Vagina (tissue), 2 donors: Measurements from ENCODE around the gene TARS1.

Experiments used
- POLR2A ChIP-seq, 2 donors: fragments of 450-650 bp; IDR thresholded peaks; one replicate each; pipeline ENCODE4 v1.6.1; 2017; ENCODE audit warnings: antibody characterized with exemption in 2 of 2, mild to moderate bottlenecking in 2 of 2, moderate library complexity in 2 of 2
- TF ChIP-seq, protein P1 (sequence below), 3 experiments: fragments of 450-650 bp in 2 of 3; fragments of 200-600 bp in 1 of 3; sonication (generic) in 1 of 3; IDR thresholded peaks; one replicate each; pipeline ENCODE4 v1.5.1; 2017 to 2019; ENCODE audit warnings: antibody characterized with exemption in 3 of 3, mild to moderate bottlenecking in 2 of 3, moderate library complexity in 2 of 3

DNA sequence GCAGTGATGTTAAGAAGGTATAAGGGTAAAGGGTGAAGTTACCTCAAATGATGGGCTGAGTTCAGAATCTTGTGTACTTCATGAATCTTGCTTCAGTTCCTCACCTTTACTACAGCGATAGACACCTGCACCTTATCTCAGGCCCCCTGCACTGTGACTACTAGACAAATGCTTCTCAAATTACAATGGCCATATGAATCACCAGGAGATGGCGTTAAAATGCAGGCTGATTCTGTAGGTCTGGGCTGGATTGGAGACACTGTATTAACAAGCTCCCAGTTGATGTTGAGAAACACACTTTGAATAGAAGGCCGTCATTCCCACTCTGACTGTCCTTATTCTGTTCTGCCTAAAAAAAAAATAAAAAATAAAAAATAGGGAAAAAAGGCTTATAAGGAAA is 29.8 kb downstream of the TARS1 start:
- TF ChIP-seq, protein P1, sequence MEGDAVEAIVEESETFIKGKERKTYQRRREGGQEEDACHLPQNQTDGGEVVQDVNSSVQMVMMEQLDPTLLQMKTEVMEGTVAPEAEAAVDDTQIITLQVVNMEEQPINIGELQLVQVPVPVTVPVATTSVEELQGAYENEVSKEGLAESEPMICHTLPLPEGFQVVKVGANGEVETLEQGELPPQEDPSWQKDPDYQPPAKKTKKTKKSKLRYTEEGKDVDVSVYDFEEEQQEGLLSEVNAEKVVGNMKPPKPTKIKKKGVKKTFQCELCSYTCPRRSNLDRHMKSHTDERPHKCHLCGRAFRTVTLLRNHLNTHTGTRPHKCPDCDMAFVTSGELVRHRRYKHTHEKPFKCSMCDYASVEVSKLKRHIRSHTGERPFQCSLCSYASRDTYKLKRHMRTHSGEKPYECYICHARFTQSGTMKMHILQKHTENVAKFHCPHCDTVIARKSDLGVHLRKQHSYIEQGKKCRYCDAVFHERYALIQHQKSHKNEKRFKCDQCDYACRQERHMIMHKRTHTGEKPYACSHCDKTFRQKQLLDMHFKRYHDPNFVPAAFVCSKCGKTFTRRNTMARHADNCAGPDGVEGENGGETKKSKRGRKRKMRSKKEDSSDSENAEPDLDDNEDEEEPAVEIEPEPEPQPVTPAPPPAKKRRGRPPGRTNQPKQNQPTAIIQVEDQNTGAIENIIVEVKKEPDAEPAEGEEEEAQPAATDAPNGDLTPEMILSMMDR (IDR thresholded peaks at IDR 0.05): no peak
- TF ChIP-seq POLR2A (IDR thresholded peaks at IDR 0.05): no peak
